Activated CD8-positive, alpha-beta memory T cell treated with anti-CD3 and anti-CD28 coated beads, Interleukin-2, amount 50 U/mL, for 24 hours (primary cell): ENCODE data around the gene IRAK4.
"Not testable (repeated sequence)": the region's sequence is repeated elsewhere in the genome, so short reads cannot be mapped to it uniquely, and the experiment has no call there.

Experiments used
- DNase-seq: peaks from one replicate; pipeline ENCODE4 v3.0.0-alpha.2; 2020; ENCODE audit errors: extremely low read depth

Gene IRAK4

GRCh38 chr12:43758728-43759563, at the start of gene IRAK4, which contains the start of gene PUS7L:
Gene IRAK4, plus strand, starts transcription at chr12:43758951. Its CDS starts 9,161 bp downstream, at chr12:43768112.
Gene PUS7L, minus strand, starts transcription at chr12:43758790. Its CDS starts 3,545 bp downstream, at chr12:43755245.
- peak; percentile 90 for DNase-seq

GRCh38 chr12:43711348-43711747, 47.4 kb upstream of the IRAK4 start:
- DNase-seq = no peak

GRCh38 chr12:43722621-43723020, 36.1 kb upstream of the IRAK4 start:
- DNase-seq = no peak

- DNase-seq = no peak
These were observed 35.6 kb upstream of the IRAK4 start for GRCh38 chr12:43723134-43723533.

- DNase-seq = no peak
These were observed 30.6 kb upstream of the IRAK4 start for GRCh38 chr12:43728117-43728516.

GRCh38 chr12:43728698-43729097, 30.1 kb upstream of the IRAK4 start:
- no peak for DNase-seq

- no peak for DNase-seq
These were observed 28.5 kb upstream of the IRAK4 start for GRCh38 chr12:43730283-43730682.

- no peak for DNase-seq
These were observed 25.1 kb upstream of the IRAK4 start for GRCh38 chr12:43733687-43734086.

- DNase-seq = no peak
These were observed 21.8 kb upstream of the IRAK4 start for GRCh38 chr12:43736927-43737440.

GRCh38 chr12:43737646-43738045, 21.1 kb upstream of the IRAK4 start:
- no peak for DNase-seq

GRCh38 chr12:43740511-43741100, 18.1 kb upstream of the IRAK4 start:
- no peak for DNase-seq

- no peak for DNase-seq
These were observed 16.6 kb upstream of the IRAK4 start for GRCh38 chr12:43742106-43742505.

GRCh38 chr12:43744826-43745225, 13.9 kb upstream of the IRAK4 start:
- DNase-seq = no peak

GRCh38 chr12:43749016-43749415, 9.7 kb upstream of the IRAK4 start:
- no peak for DNase-seq

GRCh38 chr12:43750814-43751213, 7.9 kb upstream of the IRAK4 start:
- DNase-seq = no peak

- not testable (repeated sequence) for DNase-seq
These were observed 7.4 kb upstream of the IRAK4 start for GRCh38 chr12:43751360-43751759.

GRCh38 chr12:43754015-43754414, 4.7 kb upstream of the IRAK4 start:
- DNase-seq = no peak

- DNase-seq = peak; percentile 3
These were observed 464 bp upstream of the IRAK4 start for GRCh38 chr12:43758247-43758727.

GRCh38 chr12:43760396-43760795, 1.6 kb downstream of the IRAK4 start:
- no peak for DNase-seq

- DNase-seq = no peak
These were observed 2.7 kb downstream of the IRAK4 start for GRCh38 chr12:43761500-43761899.

- no peak for DNase-seq
These were observed 3.8 kb downstream of the IRAK4 start for GRCh38 chr12:43762596-43762995.

- no peak for DNase-seq
These were observed 5.0 kb downstream of the IRAK4 start for GRCh38 chr12:43763769-43764168.

- DNase-seq = no peak
These were observed 5.8 kb downstream of the IRAK4 start for GRCh38 chr12:43764528-43764927.
